Measurements from ENCODE around the gene PKIB. TPM values are rescaled to one million over a fixed set of nuclear protein-coding genes. Genes with fewer than 3 reads are reported as not detected.

Gene PKIB
- total and polyA plus RNA-seq, 2 of the 4 experiments (the other 2 are of a cell fraction): 6.3 to 13.1 TPM

DNA sequence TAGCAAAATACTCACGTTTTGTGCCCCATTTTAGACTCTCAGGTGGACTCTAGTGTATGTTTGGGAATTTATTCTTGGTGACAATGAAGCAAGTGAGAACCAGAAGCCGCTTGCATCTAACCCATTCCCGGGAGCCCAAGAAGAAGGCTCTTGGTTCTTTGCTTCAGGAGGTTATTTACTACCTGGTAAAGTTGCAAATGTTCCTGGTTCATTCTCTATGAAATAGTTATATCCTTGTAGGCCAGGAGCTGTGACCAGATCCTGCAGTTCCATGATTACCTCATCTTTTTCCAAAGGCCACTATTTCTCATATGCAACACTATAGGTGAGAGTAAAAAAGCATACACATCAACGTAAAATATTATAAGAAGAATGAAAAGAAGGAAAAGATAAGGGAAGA is 108.4 kb downstream of the PKIB start:
- Histone ChIP-seq H3K4me3 (ENCODE audit: insufficient read depth, low read depth, low read length) (no peak overlapping the region), H3K9ac (ENCODE audit: low read depth, low read length) (no peak overlapping the region), H3K27ac (ENCODE audit: insufficient read depth, low read length) (no peak overlapping the region), H3K9me3 (ENCODE audit: control insufficient read depth, insufficient read depth, low read length) (no peaks in the 10 kb centered on the region), H3K4me1 (ENCODE audit: control insufficient read depth, insufficient read depth, low read length) (peaks cover 4% of the 10 kb centered on the region; the same call in 1 of the 2 replicates), H2AFZ (replicated peaks; ENCODE audit: low read length, poor library complexity) (no peak overlapping the region), H3K4me2 (ENCODE audit: low read depth, low read length) (no peak overlapping the region), H2BK120ac (ENCODE audit: low read depth, low read length) (no peak overlapping the region), H2AK5ac (ENCODE audit: low read depth, low read length) (no peak overlapping the region), H3K9me1 (ENCODE audit: insufficient read depth, low read length) (no peaks in the 10 kb centered on the region), H3K23ac (ENCODE audit: low read depth, low read length) (no peak overlapping the region), H3K4ac (ENCODE audit: low read depth, low read length) (no peak overlapping the region), H2AK9ac (replicated peaks; ENCODE audit: low read depth, low read length, poor library complexity) (no peak overlapping the region), H4K20me1 (ENCODE audit: insufficient read depth, low read length) (no peaks in the 10 kb centered on the region), H2BK20ac (ENCODE audit: low read depth, low read length) (no peak overlapping the region), H4K5ac (ENCODE audit: low read depth, low read length) (no peak overlapping the region), H3K18ac (ENCODE audit: low read depth, low read length) (no peak overlapping the region), H2BK15ac (ENCODE audit: low read depth, low read length) (no peak overlapping the region), H4K91ac (ENCODE audit: insufficient read depth, low read depth, low read length) (no peak overlapping the region), H3K27me3 (ENCODE audit: control insufficient read depth, insufficient read depth, low read length) (no peaks in the 10 kb centered on the region), H3K79me1 (ENCODE audit: low read depth in 1 of 2, low read length in 2 of 2) (no peaks in the 10 kb centered on the region), H3K36me3 (ENCODE audit: control insufficient read depth, insufficient read depth, low read length) (no peaks in the 10 kb centered on the region), H3K14ac (replicated peaks; ENCODE audit: low read depth, low read length) (no peak overlapping the region), H4K8ac (ENCODE audit: low read depth in 2 of 2, low read length in 2 of 2) (no peak overlapping the region), H3K56ac (ENCODE audit: extremely low read depth, insufficient read depth, low read length) (no peak overlapping the region), H2BK5ac (ENCODE audit: low read depth, low read length, poor library complexity, severe bottlenecking) (no peak overlapping the region)
- dilution Hi-C loops (cut with HindIII; ENCODE audit: low sequenced_read_pairs, unreplicated experiment): no loop called here
- intact Hi-C loops (cut with micrococcal nuclease): no loop called here
- no TSS peak for BruUV-seq (replicated peaks)
- in situ Hi-C loops (cut with MboI; ENCODE audit: low sequenced_read_pairs): no loop called here
- ATAC-seq (ENCODE audit: low read depth) (no peak), DNase-seq (no peak)
- CTCF ChIA-PET: interaction anchor here (2.1 kb wide), 1 partner anchor 120 kb away, joined by 9 read pairs; no protein-coding TSS in a partner anchor
- no CpG with 5 or more reads among the region's 4 CpGs for WGBS, 2 experiments (ENCODE audit: extremely low coverage in 2 of 2, insufficient read length in 1 of 2)
- POLR2A ChIA-PET (ENCODE audit: unreplicated experiment): no interaction called here
- TF ChIP-seq POLR2A (IDR thresholded peaks at IDR 0.05; ENCODE audit: low read depth, low read length) (no peak), MAFK (IDR thresholded peaks at IDR 0.05; ENCODE audit: low read depth, low read length) (no peak), NFE2L2 (IDR thresholded peaks at IDR 0.05; ENCODE audit: low read depth, low read length) (no peak), RFX5 (IDR thresholded peaks at IDR 0.05; ENCODE audit: low read depth, low read length) (no peak), MAZ (IDR thresholded peaks at IDR 0.05; ENCODE audit: borderline replicate concordance, low read depth, low read length) (no peak), SMC3 (IDR thresholded peaks at IDR 0.05; ENCODE audit: low read depth, low read length) (no peak), RCOR1 (IDR thresholded peaks at IDR 0.05; ENCODE audit: insufficient replicate concordance, low read length) (no peak), FOS (IDR thresholded peaks at IDR 0.05; ENCODE audit: low read depth, low read length) (no peak), BHLHE40 (IDR thresholded peaks at IDR 0.05; ENCODE audit: low read depth, low read length) (no peak), CEBPB (IDR thresholded peaks at IDR 0.05; ENCODE audit: low read depth, low read length) (no peak), CHD1 (IDR thresholded peaks at IDR 0.05; ENCODE audit: low read depth, low read length) (no peak), MXI1 (IDR thresholded peaks at IDR 0.05; ENCODE audit: borderline replicate concordance, low read depth, low read length) (no peak)
- TF ChIP-seq, protein P1, sequence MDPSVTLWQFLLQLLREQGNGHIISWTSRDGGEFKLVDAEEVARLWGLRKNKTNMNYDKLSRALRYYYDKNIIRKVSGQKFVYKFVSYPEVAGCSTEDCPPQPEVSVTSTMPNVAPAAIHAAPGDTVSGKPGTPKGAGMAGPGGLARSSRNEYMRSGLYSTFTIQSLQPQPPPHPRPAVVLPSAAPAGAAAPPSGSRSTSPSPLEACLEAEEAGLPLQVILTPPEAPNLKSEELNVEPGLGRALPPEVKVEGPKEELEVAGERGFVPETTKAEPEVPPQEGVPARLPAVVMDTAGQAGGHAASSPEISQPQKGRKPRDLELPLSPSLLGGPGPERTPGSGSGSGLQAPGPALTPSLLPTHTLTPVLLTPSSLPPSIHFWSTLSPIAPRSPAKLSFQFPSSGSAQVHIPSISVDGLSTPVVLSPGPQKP (IDR thresholded peaks at IDR 0.05; ENCODE audit: borderline replicate concordance, low read depth, low read length): no peak
- TF ChIP-seq, protein P2, sequence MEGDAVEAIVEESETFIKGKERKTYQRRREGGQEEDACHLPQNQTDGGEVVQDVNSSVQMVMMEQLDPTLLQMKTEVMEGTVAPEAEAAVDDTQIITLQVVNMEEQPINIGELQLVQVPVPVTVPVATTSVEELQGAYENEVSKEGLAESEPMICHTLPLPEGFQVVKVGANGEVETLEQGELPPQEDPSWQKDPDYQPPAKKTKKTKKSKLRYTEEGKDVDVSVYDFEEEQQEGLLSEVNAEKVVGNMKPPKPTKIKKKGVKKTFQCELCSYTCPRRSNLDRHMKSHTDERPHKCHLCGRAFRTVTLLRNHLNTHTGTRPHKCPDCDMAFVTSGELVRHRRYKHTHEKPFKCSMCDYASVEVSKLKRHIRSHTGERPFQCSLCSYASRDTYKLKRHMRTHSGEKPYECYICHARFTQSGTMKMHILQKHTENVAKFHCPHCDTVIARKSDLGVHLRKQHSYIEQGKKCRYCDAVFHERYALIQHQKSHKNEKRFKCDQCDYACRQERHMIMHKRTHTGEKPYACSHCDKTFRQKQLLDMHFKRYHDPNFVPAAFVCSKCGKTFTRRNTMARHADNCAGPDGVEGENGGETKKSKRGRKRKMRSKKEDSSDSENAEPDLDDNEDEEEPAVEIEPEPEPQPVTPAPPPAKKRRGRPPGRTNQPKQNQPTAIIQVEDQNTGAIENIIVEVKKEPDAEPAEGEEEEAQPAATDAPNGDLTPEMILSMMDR (conservative IDR thresholded peaks at IDR 0.05; ENCODE audit: low read depth, low read length): no peak

All from IMR-90 (cell line).